GM21367 (cell line): ENCODE data around the gene SPTBN1.

Experiments
- ATAC-seq: cut with Tn5 transposase; IDR thresholded peaks from one replicate; pipeline ENCODE4 v1.9.1; 2021; ENCODE audit not compliant: unreplicated experiment

The SPTBN1 gene

GRCh38 chr2:54628418-54628817 is 172.3 kb downstream of the SPTBN1 start:
- no peak for ATAC-seq

GRCh38 chr2:54628957-54629356 is 172.8 kb downstream of the SPTBN1 start:
- no peak for ATAC-seq

- no peak for ATAC-seq
Measured at GRCh38 chr2:54629390-54629789, 173.3 kb downstream of the SPTBN1 start.

GRCh38 chr2:54629914-54630857 is 174.1 kb downstream of the SPTBN1 start:
- no peak for ATAC-seq

- no peak for ATAC-seq
Measured at GRCh38 chr2:54630858-54631497, 174.9 kb downstream of the SPTBN1 start.

GRCh38 chr2:54631755-54632154 is 175.6 kb downstream of the SPTBN1 start:
- no peak for ATAC-seq

- ATAC-seq: no peak
Measured at GRCh38 chr2:54632733-54633692, 176.9 kb downstream of the SPTBN1 start.

- no peak for ATAC-seq
Measured at GRCh38 chr2:54634021-54634420, 177.9 kb downstream of the SPTBN1 start.

GRCh38 chr2:54634564-54635511 is 178.7 kb downstream of the SPTBN1 start:
- ATAC-seq: peak; percentile 61

GRCh38 chr2:54635554-54636152 is 179.5 kb downstream of the SPTBN1 start:
- no peak for ATAC-seq

- no peak for ATAC-seq
Measured at GRCh38 chr2:54636415-54637139, 180.4 kb downstream of the SPTBN1 start.

GRCh38 chr2:54638103-54638502 is 182.0 kb downstream of the SPTBN1 start:
- peak; percentile 32 for ATAC-seq

- ATAC-seq: no peak
Measured at GRCh38 chr2:54638774-54639187, 182.7 kb downstream of the SPTBN1 start.

- ATAC-seq: no peak
Measured at GRCh38 chr2:54639609-54640008, 183.5 kb downstream of the SPTBN1 start.

GRCh38 chr2:54640834-54641540 is 184.9 kb downstream of the SPTBN1 start:
- ATAC-seq: no peak

- ATAC-seq: no peak
Measured at GRCh38 chr2:54641988-54642387, 185.9 kb downstream of the SPTBN1 start.

GRCh38 chr2:54642677-54643430 is 186.7 kb downstream of the SPTBN1 start:
- ATAC-seq: no peak

- ATAC-seq: no peak
Measured at GRCh38 chr2:54644236-54644635, 188.1 kb downstream of the SPTBN1 start.
